ENCODE data around the gene APMAP. TPM values are rescaled to one million over a fixed set of nuclear protein-coding genes. Genes with fewer than 3 reads are reported as not detected.
A peak's percentile ranks its signal among the peaks of the same experiment; 100 is the strongest.

Gene APMAP
- total and polyA plus RNA-seq, 2 of the 13 experiments (the other 11 are each of a cell fraction or from before 2014, with no cell fraction given): 168 to 214 TPM

DNA sequence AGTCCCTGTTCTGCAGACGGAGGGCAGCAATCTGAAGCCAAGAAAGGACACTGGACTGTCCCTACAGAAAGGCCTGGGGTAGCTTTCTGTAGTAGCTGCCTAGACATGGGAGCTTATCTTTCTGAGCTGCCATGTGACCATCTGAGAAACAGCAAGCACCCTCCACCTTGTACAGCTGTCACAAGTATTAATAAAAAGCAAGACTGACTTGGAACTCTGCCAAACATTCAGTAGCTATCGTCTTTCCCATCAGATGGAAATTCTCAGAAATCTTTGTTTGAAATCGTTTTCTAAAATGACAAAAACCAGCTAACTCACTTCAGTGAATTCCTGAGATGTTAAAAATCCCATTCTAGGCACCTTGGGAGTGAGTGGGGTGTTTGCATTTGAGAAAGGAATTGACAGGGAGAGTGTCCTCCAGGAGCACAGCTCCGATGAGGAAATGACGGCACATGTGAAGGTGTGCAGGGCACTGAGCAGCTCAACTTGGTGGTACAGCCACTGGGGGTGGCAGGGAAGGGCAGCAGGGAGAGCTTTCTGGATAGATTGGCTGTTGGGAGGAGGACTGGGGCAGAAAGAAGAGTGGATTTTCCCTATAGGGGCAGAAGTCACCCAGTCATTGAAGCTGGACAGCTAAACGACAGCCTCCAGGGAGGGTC, 40.8 kb upstream of the APMAP start (continued):
- TF ChIP-seq, protein P1, sequence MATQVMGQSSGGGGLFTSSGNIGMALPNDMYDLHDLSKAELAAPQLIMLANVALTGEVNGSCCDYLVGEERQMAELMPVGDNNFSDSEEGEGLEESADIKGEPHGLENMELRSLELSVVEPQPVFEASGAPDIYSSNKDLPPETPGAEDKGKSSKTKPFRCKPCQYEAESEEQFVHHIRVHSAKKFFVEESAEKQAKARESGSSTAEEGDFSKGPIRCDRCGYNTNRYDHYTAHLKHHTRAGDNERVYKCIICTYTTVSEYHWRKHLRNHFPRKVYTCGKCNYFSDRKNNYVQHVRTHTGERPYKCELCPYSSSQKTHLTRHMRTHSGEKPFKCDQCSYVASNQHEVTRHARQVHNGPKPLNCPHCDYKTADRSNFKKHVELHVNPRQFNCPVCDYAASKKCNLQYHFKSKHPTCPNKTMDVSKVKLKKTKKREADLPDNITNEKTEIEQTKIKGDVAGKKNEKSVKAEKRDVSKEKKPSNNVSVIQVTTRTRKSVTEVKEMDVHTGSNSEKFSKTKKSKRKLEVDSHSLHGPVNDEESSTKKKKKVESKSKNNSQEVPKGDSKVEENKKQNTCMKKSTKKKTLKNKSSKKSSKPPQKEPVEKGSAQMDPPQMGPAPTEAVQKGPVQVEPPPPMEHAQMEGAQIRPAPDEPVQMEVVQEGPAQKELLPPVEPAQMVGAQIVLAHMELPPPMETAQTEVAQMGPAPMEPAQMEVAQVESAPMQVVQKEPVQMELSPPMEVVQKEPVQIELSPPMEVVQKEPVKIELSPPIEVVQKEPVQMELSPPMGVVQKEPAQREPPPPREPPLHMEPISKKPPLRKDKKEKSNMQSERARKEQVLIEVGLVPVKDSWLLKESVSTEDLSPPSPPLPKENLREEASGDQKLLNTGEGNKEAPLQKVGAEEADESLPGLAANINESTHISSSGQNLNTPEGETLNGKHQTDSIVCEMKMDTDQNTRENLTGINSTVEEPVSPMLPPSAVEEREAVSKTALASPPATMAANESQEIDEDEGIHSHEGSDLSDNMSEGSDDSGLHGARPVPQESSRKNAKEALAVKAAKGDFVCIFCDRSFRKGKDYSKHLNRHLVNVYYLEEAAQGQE (IDR thresholded peaks at IDR 0.05; ENCODE audit: borderline replicate concordance in 1 of 2, low read depth in 1 of 2, low read length in 2 of 2): no peak
- TF ChIP-seq, protein P2, sequence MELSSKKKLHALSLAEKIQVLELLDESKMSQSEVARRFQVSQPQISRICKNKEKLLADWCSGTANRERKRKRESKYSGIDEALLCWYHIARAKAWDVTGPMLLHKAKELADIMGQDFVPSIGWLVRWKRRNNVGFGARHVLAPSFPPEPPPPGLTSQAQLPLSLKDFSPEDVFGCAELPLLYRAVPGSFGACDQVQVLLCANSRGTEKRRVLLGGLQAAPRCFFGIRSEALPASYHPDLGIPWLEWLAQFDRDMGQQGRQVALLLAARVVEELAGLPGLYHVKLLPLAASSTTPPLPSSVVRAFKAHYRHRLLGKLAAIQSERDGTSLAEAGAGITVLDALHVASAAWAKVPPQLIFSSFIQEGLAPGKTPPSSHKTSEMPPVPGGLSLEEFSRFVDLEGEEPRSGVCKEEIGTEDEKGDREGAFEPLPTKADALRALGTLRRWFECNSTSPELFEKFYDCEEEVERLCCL (CRISPR knock-in tag; IDR thresholded peaks at IDR 0.05; ENCODE audit: borderline replicate concordance): no peak
- TF ChIP-seq ZNF547 (CRISPR knock-in tag; IDR thresholded peaks at IDR 0.05): 0 out of 2 replicates have a peak, but pooled peaks have one; percentile 47
- TF ChIP-seq, protein P3, sequence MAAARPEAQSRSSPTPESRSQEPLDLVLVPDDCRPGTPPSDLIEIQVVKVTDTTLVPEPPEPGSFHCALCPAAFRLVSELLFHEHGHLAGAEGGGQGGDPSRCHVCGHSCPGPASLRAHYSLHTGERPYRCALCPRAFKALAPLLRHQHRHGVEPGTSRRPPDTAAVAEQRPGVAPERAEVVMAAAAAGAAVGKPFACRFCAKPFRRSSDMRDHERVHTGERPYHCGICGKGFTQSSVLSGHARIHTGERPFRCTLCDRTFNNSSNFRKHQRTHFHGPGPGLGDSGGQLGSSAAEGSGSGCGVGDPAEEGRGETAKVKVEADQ (CRISPR knock-in tag; IDR thresholded peaks at IDR 0.05; ENCODE audit: borderline replicate concordance): peak; percentile 37; the same call in 1 of the 2 replicates
- TF ChIP-seq ARNT (IDR thresholded peaks at IDR 0.05): no peak
- no peak for TF ChIP-seq ZSCAN12 (CRISPR knock-in tag; IDR thresholded peaks at IDR 0.05)
- TF ChIP-seq TOE1 (CRISPR knock-in tag; IDR thresholded peaks at IDR 0.05): no peak
- no peak for TF ChIP-seq KLF6 (CRISPR knock-in tag; IDR thresholded peaks at IDR 0.05)
- no peak for TF ChIP-seq ETV5 (CRISPR knock-in tag; IDR thresholded peaks at IDR 0.05; ENCODE audit: borderline replicate concordance)
- 0 out of 2 replicates have a peak, but pooled peaks have one; percentile 3 for TF ChIP-seq KMT2A (CRISPR knock-in tag; IDR thresholded peaks at IDR 0.05)
- TF ChIP-seq SALL1 (CRISPR knock-in tag; IDR thresholded peaks at IDR 0.05): no peak
- no peak for TF ChIP-seq FOXA1 (IDR thresholded peaks at IDR 0.05)
- no peak for TF ChIP-seq FOXA1 (CRISPR knock-in tag; IDR thresholded peaks at IDR 0.05)
- TF ChIP-seq ATF1 (CRISPR knock-in tag; IDR thresholded peaks at IDR 0.05): no peak
- no peak for TF ChIP-seq DMAP1 (CRISPR knock-in tag; IDR thresholded peaks at IDR 0.05)
- TF ChIP-seq SP140L (CRISPR knock-in tag; IDR thresholded peaks at IDR 0.05; ENCODE audit: borderline replicate concordance): no peak
- no peak for TF ChIP-seq ZIK1 (CRISPR knock-in tag; IDR thresholded peaks at IDR 0.05; ENCODE audit: borderline replicate concordance, low read depth)
- TF ChIP-seq BCL3 (CRISPR knock-in tag; IDR thresholded peaks at IDR 0.05): 0 out of 2 replicates have a peak, but pooled peaks have one; percentile 21

Data from HepG2 (cell line).